GM13977 (cell line): ENCODE results near the gene CDIP1.
A peak's percentile ranks its signal among the peaks of the same experiment; 100 is the strongest.

Source experiments
- DNase-seq: peaks from one replicate; pipeline ENCODE4 v3.0.0; 2012; ENCODE audit warnings: low spot score
- in situ Hi-C: fragments of 300-500 bp; cut with MboI; formaldehyde crosslinking; loops from one replicate; pipeline ENCODE4 v1.12.0; 2022; ENCODE audit warnings: low sequenced_read_pairs, low pct_unique_long_range_greater_than_20kb, mixed read lengths, inconsistent platforms; ENCODE audit not compliant: unreplicated experiment
- TF ChIP-seq, protein P1 (sequence below): IDR thresholded peaks from 2 replicates; pipeline ENCODE4 v1.5.1; 2012; ENCODE audit warnings: mild to moderate bottlenecking, control low read depth; ENCODE audit not compliant: insufficient read depth; ENCODE audit errors: extremely low read depth, missing control alignments

Gene CDIP1

GRCh38 chr16:4510747-4511426 lies 27.7 kb downstream of the CDIP1 start:
- in situ Hi-C loops, result no loop called here
- TF ChIP-seq, protein P1, sequence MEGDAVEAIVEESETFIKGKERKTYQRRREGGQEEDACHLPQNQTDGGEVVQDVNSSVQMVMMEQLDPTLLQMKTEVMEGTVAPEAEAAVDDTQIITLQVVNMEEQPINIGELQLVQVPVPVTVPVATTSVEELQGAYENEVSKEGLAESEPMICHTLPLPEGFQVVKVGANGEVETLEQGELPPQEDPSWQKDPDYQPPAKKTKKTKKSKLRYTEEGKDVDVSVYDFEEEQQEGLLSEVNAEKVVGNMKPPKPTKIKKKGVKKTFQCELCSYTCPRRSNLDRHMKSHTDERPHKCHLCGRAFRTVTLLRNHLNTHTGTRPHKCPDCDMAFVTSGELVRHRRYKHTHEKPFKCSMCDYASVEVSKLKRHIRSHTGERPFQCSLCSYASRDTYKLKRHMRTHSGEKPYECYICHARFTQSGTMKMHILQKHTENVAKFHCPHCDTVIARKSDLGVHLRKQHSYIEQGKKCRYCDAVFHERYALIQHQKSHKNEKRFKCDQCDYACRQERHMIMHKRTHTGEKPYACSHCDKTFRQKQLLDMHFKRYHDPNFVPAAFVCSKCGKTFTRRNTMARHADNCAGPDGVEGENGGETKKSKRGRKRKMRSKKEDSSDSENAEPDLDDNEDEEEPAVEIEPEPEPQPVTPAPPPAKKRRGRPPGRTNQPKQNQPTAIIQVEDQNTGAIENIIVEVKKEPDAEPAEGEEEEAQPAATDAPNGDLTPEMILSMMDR, result no peak
- DNase-seq, result no peak

- in situ Hi-C loops, result no loop called here
- no peak for DNase-seq
- TF ChIP-seq, protein P1, result no peak
Observed at GRCh38 chr16:4510131-4510530, 28.4 kb downstream of the CDIP1 start.

DNA sequence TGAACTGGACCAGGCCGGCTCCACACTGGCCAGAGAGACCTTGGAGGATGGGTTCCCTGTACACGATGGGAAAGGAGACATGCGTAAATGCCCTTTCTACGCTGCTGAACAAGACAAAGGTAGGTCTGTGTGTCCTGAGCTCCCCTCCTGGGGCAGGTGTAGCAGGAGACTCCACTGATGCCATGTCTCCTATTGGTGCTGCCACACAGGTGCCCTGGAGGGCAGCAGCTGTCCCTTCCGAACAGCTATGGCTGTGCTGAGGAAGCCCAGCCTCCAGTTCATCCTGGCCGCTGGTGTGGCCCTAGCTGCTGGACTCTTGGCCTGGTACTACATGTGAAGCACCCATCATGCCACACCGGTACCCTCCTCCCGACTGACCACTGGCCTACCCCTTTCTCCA lies 29.2 kb downstream of the CDIP1 start:
- DNase-seq, result no peak
- TF ChIP-seq, protein P1, result no peak
- in situ Hi-C loops, result no loop called here

DNA sequence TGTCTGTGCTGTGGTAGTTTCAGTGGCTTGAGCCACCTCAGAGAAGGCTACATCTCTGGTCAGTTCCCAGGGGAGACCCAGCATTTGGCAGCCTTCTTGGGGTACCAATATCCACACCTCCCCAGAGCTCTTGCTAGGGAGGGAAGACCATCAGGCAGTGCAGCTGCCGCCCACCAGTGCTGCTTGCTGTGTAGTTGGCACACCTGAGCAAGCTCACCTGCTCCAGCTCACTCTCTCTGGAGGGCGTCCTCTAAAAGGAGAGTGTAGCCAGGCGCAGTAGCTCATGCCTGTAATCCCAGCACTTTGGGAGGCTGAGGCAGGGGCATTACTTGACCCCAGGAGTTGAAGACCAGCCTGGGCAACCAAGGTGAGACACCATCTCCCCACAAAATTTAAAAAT lies 29.8 kb downstream of the CDIP1 start:
- DNase-seq, result no peak
- in situ Hi-C loops, result no loop called here
- TF ChIP-seq, protein P1, result no peak

GRCh38 chr16:4507588-4508345 lies 30.8 kb downstream of the CDIP1 start:
- no peak for DNase-seq
- in situ Hi-C loops, result no loop called here
- TF ChIP-seq, protein P1, result no peak

DNA sequence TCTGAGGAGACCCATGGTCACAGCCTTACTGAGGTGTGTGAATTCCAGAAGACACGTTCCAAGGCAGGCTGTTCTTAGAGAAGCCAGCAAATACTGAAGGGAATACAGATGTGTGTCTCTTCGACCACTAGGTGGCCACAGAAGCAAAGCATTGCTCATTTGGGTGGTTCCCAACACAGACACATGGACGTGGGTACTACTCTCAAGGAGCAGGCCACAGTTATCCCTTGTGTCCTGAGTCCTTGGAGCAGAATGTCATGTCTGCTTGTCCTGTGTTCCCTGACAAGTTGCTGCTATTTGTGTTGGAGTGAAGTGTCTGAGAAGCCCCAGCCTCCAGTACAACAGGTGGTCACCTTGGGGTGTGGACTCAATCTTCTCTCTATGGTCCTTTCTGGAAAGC lies 32.1 kb downstream of the CDIP1 start:
- TF ChIP-seq, protein P1, result peak; percentile 89
- in situ Hi-C loops, result no loop called here

More for the DNA sequence above, 32.1 kb downstream of the CDIP1 start:
- peak; percentile 79 for DNase-seq
